RWPE1 (cell line): ENCODE data around the gene SYNCRIP.
"Not testable (repeated sequence)": the region's sequence is repeated elsewhere in the genome, so short reads cannot be mapped to it uniquely, and the experiment has no call there.

ENCODE experiments used
- CTCF ChIA-PET: fragments of 350-600 bp; sonication (Branson Sonifier 250); formaldehyde crosslinking; extraction: SDS; loops from one replicate; lab custom pipeline; 2021; lab: Yijun Ruan, JAX
- POLR2A ChIA-PET: fragments of 400-600 bp; formaldehyde crosslinking; extraction: SDS; loops from one replicate; lab custom pipeline; 2020; ENCODE audit warnings: antibody characterized with exemption; ENCODE audit not compliant: low non-redundant PET; lab: Yijun Ruan, JAX
- DNase-seq: peaks from one replicate; pipeline ENCODE4 v3.0.0; 2012; ENCODE audit warnings: low spot score
- H3K27ac ChIP-seq: fragments of 450-650 bp; 2 replicates; pipeline ENCODE4 v1.5.1; 2017
- TF ChIP-seq, protein P1 (sequence below): fragments of 450-650 bp; conservative IDR thresholded peaks from 2 replicates; pipeline ENCODE4 v1.5.1; 2017; ENCODE audit warnings: low read depth, mild to moderate bottlenecking

Gene SYNCRIP

DNA sequence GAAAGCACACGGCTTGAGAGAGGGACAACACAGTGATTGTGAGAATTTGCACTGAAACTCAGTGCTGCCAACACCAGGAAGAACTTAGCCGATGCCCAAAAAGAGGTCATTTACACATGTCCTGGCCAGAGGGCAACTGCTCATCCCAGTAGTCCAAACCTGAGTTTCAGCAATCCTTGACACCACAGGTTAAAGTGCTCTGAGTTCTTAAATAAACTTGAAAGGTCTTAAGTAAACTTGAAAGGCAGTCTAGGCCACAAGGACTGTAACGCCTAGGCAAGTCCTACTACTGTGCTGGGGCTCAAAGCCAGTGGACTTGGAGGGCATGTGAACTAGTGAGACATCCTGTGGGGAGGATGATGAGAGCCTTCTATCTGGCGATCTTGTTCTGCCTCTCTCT lies 63.1 kb downstream of the SYNCRIP start:
- POLR2A ChIA-PET, result no interaction called here
- no peak for DNase-seq
- TF ChIP-seq, protein P1, sequence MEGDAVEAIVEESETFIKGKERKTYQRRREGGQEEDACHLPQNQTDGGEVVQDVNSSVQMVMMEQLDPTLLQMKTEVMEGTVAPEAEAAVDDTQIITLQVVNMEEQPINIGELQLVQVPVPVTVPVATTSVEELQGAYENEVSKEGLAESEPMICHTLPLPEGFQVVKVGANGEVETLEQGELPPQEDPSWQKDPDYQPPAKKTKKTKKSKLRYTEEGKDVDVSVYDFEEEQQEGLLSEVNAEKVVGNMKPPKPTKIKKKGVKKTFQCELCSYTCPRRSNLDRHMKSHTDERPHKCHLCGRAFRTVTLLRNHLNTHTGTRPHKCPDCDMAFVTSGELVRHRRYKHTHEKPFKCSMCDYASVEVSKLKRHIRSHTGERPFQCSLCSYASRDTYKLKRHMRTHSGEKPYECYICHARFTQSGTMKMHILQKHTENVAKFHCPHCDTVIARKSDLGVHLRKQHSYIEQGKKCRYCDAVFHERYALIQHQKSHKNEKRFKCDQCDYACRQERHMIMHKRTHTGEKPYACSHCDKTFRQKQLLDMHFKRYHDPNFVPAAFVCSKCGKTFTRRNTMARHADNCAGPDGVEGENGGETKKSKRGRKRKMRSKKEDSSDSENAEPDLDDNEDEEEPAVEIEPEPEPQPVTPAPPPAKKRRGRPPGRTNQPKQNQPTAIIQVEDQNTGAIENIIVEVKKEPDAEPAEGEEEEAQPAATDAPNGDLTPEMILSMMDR, result no peak
- CTCF ChIA-PET, result no interaction called here
- H3K27ac ChIP-seq, result no peak overlapping the region

DNA sequence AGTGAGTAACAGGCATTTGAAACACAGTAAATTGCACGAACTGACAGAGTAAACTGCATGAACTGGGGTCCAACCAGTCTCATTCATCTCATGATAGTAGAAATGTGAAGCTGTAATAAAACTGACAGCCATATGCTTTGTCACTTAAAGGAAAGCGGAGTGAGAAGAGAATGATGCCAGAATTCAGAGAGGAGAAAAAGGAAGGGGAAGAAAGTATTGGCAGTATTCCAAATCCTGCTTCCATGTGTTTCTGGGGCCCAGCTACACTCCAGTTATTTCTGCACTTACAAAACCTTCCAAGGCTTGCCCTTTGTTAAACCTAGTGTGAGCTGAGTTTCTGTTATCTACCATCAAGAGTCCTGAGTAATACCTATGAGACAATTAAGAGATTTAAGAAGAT lies 66.2 kb downstream of the SYNCRIP start:
- TF ChIP-seq, protein P1, result no peak
- ChIA-PET POLR2A (no interaction called here), CTCF (no interaction called here)
- no peak for DNase-seq
- H3K27ac ChIP-seq, result no peak overlapping the region

DNA sequence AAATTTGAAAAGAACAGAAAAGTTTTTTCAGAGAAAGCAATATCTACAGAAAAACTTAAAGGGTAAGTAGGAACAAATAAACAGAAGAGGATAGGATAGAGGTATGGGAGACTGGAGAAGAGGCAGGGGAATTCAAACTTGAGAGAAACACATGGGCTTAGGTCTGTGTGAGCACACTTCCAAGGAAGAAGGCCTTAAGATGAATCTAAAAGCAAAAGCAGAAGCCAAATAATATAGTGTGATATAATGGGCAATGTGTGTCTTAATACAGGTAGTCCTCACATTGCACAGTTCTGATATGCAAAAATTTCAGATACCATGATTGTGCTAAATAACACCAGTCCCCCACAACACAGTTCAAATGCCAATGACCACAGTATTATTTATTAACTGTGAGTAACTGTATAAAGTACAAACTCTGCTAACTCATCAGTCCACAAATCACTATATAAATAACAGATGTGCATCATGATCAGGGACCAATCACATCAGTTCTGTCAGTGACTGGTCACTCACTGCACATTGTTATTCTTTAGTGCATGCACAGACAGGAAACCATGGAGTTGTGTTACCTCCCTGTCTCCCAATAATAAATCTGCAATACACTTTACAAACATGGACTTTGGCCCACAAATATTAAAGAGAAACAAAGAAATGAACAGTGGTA lies 67.6 kb downstream of the SYNCRIP start:
- CTCF ChIA-PET, result no interaction called here
- H3K27ac ChIP-seq, result no peak overlapping the region
- peak; percentile 58 for DNase-seq
- TF ChIP-seq, protein P1, result no peak
- POLR2A ChIA-PET, result no interaction called here

DNA sequence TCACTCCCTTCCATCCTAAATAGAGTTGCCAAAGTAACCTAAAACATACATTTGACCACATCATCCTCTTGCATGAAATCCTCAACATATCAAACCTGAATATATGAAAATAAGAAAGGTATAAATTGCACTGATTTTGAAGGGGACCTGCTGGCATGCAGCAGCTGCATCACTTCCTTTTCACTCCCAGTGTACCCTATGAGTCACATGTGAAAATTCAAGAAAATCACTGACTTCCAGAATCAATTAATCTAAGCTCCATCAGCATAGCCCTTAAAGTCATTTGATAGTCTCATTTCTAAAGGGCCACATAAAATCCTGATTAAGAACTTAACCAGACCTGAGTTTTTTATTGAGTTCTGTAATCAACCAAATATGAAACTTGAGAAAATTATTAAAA lies 73.4 kb downstream of the SYNCRIP start:
- TF ChIP-seq, protein P1, result no peak
- ChIA-PET POLR2A (no interaction called here), CTCF (interaction anchor here (0.6 kb wide), 1 partner anchor 1662 kb away, joined by 6 read pairs; no protein-coding TSS in a partner anchor)
- H3K27ac ChIP-seq, result no peak overlapping the region
- peak; percentile 25 for DNase-seq

DNA sequence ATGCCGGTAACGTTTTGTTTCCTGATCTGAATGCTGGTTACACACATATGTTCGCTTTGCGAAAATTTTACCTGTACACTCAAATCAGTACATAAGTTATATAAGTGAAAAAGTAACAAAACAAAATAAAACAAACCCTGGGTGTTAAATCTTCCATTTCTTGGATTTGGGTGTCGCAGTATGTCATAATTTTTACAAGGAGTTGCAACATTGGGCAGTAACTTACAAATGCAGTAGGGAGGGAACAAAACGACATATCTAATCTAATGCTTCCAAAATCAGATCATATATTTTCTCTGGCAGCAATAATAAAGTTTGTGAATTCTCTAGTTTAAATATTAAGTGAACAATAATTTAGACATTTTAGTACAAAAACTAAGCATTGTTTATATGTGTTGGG lies 74.3 kb downstream of the SYNCRIP start:
- ChIA-PET CTCF (no interaction called here), POLR2A (no interaction called here)
- TF ChIP-seq, protein P1, result no peak
- H3K27ac ChIP-seq, result no peak overlapping the region
- DNase-seq, result no peak

DNA sequence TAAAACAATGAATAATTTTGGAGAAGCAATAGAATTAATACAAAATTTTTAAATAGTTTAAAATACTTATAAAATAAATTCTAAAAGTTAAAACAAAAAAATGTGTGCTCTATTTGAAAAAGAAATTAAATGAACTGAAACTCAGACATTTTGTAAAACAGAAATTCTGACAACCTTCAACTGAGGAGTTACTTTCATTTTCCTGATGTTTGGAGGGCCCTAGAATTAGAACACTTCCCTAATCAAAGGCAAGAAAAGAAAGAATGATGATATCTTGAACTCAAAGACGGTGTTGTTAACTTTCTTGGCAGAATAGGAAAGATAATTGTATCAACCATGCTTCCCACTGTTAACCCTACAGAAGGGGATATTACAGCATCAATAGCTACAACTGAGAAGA lies 77.0 kb downstream of the SYNCRIP start:
- TF ChIP-seq, protein P1, result no peak
- CTCF ChIA-PET, result no interaction called here
- POLR2A ChIA-PET, result no interaction called here
- DNase-seq, result no peak
- no peak overlapping the region for H3K27ac ChIP-seq

DNA sequence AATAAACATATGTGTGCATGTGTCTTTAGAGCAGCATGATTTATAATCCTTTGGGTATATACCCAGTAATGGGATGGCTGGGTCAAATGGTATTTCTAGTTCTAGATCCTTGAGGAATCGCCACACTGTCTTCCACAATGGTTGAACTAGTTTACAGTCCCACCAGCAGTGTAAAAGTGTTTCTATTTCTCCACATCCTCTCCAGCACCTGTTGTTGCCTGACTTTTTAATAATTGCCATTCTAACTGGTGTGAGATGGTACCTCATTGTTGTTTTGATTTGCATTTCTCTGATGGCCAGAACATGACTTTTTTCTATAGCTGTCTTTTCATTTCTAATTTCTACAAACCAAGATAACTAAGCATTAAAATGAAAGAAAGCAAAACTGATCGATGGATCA lies 78.5 kb downstream of the SYNCRIP start:
- DNase-seq, H3K27ac ChIP-seq, CTCF ChIA-PET, POLR2A ChIA-PET: not testable (repeated sequence)
